HG02759 (cell line): ENCODE measurements around the gene PHF11.

Experiments
- ATAC-seq: cut with Tn5 transposase; IDR thresholded peaks from one replicate; pipeline ENCODE4 v1.9.1; 2021; ENCODE audit warnings: mild to moderate bottlenecking, moderate library complexity; ENCODE audit not compliant: unreplicated experiment

The PHF11 gene

DNA sequence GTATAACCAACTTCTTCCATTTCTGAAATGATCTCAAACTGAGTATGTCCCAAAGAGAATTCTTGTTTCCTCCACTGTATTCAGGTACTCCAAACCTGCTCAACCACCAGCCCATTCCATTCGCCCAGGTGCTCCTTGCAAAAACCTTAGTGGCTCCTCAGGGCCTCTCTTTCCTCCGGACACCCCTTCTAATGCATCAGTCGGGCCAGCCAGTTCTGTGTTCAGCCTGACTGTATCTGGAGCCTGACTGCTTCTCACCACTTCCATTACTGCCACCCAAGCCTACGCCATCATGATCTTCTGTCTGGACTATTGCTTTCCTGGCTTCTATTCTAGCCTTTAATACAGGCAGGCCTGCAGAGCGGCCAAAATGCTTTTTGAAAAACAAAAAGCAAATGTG, 1.5 kb downstream of the PHF11 start:
- no peak for ATAC-seq

DNA sequence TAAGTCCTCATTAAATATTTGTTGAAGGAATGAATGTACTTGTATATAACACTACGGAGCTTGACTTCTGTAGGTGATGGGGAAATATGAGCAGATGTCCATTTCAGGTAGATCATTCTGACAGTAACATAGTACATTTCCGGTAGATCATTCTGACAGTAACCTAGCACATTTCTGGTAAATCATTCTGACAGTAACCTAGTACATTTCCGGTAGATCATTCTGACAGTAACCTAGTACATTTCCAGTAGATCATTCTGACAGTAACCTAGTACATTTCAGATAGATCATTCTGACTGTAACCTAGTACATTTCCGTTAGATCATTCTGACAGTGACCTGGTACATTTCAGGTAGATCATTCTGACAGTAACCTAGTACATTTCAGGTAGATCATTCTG, 2.5 kb downstream of the PHF11 start:
- ATAC-seq, result no peak

DNA sequence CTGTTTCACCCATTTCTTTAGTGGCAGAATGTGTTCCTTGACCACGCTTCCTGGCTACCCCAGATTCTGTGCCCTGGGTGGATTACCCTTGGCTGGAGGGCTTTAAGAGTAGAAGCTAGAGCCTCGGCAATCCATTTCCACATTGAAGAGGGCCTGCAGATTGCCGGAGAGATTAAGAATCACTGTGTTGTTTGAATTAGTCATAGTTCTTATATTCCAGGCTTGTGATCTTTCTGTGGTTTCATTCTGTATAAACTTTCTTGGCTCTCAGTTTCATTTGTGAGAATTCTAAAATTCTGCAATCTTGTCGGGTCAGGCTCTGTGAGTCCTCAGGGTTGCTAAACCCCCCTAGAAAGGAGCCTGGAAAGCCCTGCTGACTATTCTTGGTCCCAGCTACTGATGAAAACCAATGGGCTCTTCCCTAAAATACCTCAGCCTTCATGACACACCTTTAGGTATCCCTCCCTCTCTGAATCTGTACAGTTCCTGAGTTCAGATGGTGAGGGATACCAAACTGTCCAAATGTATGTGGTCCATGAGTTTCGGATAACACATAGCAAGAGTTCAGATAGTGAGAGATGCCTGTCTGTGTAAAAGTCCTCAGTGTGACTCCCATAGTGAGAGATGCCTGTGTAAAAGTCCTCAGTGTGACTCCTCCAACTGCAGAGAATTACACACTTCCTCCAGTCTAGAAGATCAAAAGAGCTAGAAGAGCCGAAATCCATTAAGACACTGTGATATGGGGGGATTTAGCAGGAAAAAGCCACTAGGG, 4.3 kb downstream of the PHF11 start:
- no peak for ATAC-seq

DNA sequence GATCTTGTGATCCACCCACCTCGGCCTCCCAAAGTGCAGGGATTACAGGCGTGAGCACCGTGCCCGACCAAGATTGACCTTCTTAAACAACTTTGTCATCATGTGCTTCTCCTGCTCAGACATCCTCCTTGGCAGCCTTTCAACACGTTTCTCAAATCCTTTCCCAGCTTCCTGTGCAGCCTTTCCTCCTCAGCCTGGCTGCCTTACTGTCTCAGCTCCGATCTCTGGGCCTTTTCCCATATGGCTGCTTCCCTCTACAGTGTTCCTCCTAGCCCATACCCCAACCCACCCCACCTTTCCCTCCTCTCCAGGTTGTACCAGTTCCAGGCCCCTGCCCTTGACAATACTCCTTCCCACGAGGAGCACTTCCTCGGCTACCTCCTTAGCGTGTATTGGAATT, 7.2 kb downstream of the PHF11 start:
- ATAC-seq, result no peak

DNA sequence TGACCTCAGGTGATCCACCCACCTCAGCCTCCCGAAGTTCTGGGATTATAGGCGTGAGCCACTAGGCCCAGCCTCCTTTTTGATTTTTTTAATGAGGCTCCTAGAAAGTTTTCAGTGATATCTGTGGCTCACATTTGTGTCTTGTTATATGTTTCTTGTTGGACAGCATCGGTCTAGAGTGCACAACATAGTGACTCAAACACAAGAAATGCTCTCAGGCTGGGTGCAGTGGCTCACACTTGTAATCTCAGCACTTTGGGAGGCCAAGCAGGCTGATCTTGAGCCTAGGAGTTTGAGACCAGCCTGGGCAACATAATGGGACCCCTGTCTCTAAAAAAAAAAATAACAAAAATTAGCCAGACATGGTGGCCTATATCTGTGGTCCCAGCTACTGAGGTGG, 8.2 kb downstream of the PHF11 start:
- no peak for ATAC-seq

DNA sequence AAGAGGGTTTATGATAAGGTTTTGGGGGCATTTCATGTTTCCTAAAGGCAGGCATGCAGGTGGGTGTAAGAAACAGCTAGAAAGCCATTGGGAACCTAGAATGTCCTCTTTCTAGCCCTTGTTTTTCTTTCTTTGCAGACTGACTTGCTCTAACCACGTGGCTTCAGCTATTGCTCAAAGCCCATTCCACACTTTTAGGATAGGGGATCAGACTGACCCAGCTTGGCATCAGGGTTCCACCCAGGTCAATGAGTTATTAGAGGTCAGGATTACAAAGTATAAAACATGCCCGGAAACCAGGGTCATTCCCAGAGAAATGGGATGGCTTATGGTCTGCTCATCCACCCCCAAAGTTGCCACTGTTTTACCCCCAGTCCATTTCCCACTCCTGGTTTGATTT, 16.8 kb downstream of the PHF11 start:
- ATAC-seq, result no peak

DNA sequence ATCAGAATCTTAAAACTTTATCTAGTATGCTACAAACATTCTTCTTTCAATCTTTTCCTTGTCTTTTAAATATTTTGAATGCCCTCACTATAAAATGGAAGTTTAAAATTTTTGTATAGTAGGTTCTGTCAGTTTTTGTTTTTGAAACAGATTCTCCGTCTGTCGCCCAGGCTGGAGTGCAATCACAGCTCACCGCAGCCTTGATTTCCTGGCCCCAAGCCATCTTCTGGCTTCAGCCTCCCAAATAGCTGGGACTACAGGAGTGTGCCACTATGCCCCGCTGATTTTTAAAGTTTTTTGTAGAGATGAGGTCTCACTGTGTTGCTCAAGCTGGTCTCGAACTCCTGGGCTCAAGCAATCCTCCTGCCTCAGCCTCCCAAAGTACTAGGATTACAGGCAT, 20.7 kb downstream of the PHF11 start:
- no peak for ATAC-seq

DNA sequence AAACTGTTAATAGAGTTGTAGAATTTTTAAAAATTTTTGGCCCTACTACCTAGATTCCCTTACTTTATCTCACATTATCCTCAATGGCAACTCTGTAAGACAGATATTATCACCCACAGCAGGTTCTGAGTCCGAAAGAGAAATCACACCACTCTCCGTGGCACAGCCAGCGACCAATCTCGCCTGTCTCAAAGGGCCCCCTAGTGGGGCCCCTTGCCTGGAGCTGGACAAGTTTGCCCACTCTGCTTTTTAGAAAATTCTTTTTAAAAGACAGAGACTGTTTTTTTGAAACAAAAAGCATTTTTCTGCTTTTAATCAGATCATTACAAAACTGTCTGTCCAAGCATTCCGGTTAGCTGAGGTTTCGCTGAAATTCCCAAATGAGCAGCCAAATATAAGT, 21.7 kb downstream of the PHF11 start:
- no peak for ATAC-seq

DNA sequence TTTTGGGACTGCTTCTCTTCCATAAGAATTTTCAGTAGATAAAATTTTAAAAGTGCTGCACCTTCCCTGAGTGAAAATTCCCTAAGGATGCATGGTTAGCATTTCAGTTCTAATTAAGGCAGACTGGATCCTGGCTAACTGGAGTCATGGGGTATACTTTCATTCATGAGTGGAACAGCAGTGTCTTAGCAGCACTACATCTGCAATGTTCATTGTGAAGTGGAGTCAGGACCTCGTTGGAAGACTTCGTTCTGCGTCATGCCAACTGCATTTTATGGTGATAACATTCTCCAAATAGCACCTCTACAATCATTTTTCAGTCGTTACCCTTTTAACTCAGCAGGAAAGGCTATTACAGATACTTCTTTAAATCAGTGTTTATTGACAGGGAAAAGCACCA, 25.5 kb downstream of the PHF11 start:
- ATAC-seq, result no peak

DNA sequence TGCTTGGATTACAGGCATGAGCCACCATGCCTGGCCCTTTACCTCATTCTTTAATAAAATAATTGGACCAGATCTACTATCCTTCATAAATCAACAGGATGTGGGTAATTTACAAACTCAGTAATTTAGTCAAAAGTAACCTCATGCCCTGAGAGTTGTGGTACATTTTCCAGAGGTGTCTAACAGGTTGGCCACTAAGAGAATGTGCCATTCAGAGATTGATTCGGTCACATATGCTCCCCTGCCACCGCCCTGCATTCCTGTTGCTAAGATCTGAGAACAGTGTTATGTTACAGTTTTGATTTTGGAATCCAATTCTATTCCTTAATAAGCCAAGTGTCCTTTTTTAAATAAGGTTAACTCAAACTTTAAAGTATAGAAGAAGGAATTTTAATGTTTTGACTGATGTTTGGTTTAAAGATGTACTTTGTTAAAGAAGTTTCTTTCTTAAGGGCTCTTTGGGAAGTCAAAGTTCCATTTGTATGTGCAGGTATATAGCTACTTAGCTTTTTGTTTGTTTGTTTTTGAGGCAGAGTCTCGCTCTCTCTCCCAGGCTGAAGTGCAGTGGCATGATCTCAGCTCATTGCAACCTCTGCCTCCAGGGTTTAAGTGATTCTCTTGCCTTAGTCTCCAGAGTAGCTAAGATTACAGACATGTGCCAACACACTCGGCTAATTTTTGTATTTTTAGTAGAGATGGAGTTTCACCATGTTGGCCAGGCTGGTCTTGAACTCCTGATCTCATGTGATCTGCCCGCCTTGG, 29.2 kb downstream of the PHF11 start:
- ATAC-seq, result no peak

DNA sequence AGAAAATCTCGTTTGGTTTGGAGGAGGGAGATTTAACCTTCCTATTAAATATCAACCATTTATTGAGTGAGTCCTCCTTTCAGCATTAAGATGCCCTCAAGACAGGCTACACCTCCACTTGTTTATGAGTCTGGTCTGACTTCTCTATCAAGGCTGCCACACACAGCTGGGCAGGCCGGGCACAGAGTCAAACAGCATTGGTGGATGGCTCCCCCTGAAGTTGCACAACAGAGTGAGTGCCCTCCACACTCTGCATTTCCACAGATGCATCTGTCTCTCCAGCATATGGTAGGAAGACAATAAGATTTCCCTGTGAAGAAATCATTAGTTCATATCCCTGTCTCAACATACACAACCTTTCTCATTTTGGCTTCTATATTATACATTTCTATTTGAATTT, 31.4 kb downstream of the PHF11 start:
- no peak for ATAC-seq

DNA sequence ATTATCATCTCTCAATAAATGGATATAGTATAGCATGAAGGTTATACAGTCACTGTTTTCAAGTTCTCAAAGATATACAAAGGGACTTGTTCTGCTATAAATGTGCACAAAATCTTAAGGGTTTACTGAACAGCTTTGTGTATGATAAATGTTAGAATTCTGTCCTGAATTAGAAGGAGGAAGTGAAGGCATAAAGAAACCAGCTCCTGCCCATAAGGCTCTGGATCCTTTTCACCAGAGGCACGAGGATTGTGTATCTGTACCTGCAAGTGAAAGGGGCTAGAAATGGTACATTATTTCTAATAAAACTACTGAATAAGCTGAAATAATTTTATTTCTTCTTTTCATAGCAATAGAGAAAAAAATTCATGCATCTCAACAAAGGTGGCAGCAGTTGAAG, 32.4 kb downstream of the PHF11 start:
- ATAC-seq, result no peak

DNA sequence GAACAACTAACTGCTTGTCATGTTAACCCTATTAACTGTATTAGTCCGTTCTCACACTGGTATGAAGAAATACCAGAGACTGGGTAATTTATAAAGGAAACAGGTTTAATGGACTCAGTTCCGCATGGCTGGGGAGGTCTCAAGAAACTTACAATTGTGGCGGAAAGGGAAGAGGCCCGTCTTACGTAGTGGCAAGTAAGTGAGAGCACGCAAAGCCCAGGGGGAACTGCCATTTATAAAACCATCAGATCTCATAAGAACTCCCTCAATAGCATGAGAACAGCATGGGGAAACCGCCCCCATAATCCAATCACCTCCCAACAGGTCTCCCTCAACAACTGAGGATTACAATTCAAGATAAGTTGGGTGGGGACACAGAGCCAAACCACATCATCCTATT, 34.7 kb downstream of the PHF11 start:
- ATAC-seq, result peak; percentile 78

DNA sequence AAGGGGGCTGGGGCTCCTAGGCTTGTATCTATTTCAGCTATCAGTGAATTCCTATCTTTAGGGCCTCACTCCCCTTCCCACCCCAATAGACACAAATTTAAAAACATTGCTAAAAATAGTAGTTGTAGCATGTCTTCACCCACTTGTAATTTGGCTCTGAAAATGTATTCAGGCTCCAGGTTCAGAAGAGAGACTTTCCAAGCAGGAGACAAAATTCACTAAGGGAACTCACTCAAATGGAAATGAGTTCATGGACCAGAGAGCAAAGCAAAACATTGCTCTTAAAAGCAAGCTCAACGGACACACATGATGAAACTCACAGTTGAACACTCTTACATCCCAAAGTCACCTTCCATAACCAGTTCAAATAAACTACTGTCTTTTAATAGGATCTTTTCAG, 36.8 kb downstream of the PHF11 start:
- no peak for ATAC-seq

DNA sequence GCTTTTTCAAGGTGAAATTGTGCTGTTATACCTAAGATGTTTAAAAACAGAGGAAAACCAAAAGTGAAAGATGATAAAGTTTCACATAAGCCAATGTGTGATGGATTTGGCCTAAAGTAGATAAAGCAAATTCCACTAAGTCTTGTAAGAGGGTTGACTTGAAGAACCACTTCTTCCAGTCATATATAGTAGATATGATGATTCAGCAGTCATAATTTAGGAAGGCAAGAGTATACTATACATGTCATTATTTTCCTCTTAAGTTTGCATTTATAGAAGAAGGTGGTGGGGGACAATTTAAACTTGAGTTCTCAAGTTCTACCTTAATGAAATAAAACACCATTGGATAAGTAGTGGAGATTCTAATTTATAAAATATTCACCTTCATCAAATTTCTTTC, 37.3 kb downstream of the PHF11 start:
- no peak for ATAC-seq

DNA sequence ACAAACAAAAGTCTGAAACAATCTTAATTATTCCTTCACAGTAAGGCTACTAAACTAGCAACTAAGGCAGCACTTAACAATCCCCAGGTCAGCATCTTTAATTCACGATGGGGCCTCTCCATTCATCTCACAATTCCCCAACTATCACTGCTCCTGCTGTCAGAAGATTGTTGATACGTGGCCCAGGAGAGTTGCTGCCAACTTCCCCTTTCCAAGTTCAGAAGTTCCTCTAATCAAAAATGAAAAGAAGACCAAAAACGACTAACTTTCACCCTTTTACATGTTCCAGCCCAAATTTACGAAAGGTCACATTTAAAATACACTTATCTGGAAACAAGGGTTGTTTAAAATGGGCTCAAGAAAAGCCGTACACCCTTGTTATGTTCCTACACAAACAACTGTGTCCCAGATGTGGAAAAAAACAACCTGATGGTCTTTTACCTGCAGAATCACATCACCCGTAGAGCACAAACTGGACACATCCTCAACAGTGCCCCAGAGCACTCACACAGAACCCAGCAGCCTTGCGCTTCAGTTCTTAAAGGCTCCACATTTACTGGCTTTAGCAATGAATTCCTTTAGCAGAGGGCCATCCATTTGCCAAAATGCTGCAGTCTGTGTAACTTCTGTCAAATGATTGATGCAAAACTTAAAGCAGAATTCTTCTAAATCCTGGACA, 38.0 kb downstream of the PHF11 start:
- no peak for ATAC-seq

DNA sequence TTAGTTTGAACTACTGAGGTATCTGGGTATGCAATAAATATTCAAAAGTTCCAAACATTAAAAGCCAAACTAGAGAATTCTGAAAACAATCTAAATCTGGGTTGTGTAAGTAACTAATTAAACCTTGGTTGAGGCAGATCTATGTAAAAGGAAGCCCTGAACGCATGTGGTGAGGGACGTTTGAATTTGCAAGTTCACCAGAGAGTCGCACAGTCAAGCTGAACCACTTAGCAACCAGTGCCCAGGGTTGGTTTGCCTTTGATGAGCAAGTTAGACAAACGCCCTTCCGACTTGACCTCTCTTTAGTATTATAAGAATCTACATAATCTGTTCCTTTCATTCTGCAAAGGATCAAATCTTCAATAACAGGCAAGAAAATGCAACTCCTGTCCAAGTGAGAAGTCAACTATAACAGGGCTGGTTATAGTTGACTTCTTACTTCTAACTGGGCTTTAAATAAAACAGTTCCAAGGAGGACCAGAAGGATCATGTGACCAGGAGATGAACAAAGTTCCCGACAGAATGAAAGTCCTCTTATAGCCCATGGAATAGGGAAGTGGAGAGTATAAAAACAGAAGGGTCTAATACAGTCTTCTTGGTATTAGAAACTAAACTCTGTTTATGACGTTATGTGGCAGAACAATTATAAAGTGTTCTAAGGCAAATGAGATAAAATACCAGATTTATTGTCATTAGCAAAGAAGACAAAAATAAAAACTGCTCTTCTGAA, 40.6 kb downstream of the PHF11 start:
- peak; percentile 64 for ATAC-seq

DNA sequence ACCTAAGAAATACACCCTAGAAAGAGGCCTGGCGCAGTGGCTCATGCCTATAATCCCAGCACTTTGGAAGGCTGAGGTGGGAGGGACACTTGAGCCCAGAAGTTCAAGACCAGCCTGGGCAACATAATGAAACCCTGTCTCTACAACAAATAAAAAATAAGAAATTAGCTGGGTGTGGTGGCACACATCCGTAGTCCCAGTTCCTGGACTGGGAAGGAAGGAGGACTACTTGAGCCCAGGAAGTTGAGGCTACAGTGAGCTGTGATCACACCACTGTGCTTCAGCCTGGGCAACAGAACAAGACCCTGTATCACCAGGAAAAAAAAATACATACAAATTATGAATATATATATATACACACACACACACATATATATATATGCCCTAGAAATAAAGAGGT, 42.7 kb downstream of the PHF11 start:
- ATAC-seq, result no peak

DNA sequence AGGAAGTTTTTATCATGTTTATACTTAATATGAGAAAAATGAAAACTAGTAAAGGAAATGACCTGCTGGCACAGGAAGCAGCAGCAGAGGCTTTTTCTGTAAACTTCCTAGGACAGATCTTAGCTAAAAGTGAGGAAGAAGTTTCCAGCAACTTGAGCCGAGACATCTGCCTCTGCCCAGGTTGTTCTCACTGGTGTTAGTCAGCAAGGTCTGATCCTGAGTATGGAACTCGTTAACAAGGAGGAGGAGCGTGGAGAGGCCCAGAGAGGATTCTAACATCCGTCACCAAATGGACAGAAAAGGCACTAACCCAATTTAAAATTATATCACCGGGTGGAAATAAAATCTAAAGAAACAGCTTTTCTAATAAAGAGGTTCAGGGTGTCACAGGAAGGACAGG, 43.6 kb downstream of the PHF11 start:
- no peak for ATAC-seq

DNA sequence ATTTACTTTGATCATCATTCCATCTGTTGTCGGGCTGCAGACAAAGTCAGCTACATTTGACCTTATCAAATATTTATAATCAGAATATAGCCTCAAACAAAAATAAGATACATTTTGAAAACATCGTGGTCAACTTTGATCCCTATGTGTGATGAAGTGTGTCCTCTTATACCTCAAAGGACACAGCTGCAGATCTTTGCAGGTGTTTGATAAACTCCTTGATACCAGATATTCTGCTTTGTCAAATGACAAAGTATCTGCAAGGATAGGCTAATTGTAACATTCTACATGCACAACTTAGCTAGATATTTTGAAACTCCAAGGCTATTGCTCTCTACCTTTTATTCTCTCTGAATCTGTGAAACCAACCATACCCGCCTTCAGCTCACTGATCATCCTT, 44.0 kb downstream of the PHF11 start:
- ATAC-seq, result no peak

DNA sequence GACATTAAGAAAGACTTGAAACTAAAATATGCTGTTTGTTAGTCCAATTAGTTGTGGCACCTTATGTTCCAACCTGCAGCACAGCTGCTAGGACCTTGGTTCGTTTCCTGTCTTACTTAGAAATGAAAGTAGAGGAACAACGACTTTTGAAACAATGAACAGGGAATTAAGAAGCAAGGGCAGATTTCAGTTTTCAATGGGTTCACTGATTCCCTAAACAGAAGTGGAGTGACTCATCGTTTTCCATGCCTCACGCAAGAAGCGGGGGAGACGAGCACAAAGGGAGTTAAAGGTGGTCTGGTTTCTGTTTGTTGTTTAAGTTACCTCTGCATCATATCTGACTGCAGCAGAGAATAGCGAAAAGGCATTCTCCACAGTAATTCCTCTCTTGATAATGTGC, 44.8 kb downstream of the PHF11 start:
- no peak for ATAC-seq
